ENCODE measurements around the gene LAMC3.

The LAMC3 gene

GRCh38 chr9:131001990-131002389 lies 7.0 kb upstream of the LAMC3 start:
- DNase-seq (ENCODE audit: low read depth, low spot score) = no peak
- H3K4me3 ChIP-seq (ENCODE audit: low read length) = no peak overlapping the region

GRCh38 chr9:131006601-131007000 lies 2.4 kb upstream of the LAMC3 start:
- H3K4me3 ChIP-seq (ENCODE audit: low read length) = no peak overlapping the region
- DNase-seq (ENCODE audit: low read depth, low spot score) = no peak

- H3K4me3 ChIP-seq (ENCODE audit: low read length) = no peak overlapping the region
- DNase-seq (ENCODE audit: low read depth, low spot score) = no peak
Observed at GRCh38 chr9:131008086-131008485, 888 bp upstream of the LAMC3 start.

GRCh38 chr9:131008563-131008908 lies 438 bp upstream of the LAMC3 start:
- H3K4me3 ChIP-seq (ENCODE audit: low read length) = no peak overlapping the region
- no peak for DNase-seq (ENCODE audit: low read depth, low spot score)

- H3K4me3 ChIP-seq (ENCODE audit: low read length) = no peak overlapping the region
- no peak for DNase-seq (ENCODE audit: low read depth, low spot score)
Observed at GRCh38 chr9:131010482-131011273, 1.7 kb downstream of the LAMC3 start.

- H3K4me3 ChIP-seq (ENCODE audit: low read length) = no peak overlapping the region
- no peak for DNase-seq (ENCODE audit: low read depth, low spot score)
Observed at GRCh38 chr9:131011274-131012022, 2.5 kb downstream of the LAMC3 start.

- H3K4me3 ChIP-seq (ENCODE audit: low read length) = no peak overlapping the region
- DNase-seq (ENCODE audit: low read depth, low spot score) = no peak
Observed at GRCh38 chr9:131012023-131012334, 3.0 kb downstream of the LAMC3 start.

GRCh38 chr9:131012396-131012917 lies 3.5 kb downstream of the LAMC3 start:
- DNase-seq (ENCODE audit: low read depth, low spot score) = no peak
- H3K4me3 ChIP-seq (ENCODE audit: low read length) = no peak overlapping the region

- no peak for DNase-seq (ENCODE audit: low read depth, low spot score)
- H3K4me3 ChIP-seq (ENCODE audit: low read length) = no peak overlapping the region
Observed at GRCh38 chr9:131013015-131013755, 4.2 kb downstream of the LAMC3 start.

GRCh38 chr9:131013771-131014676 lies 5.0 kb downstream of the LAMC3 start:
- DNase-seq (ENCODE audit: low read depth, low spot score) = no peak
- H3K4me3 ChIP-seq (ENCODE audit: low read length) = no peak overlapping the region

- DNase-seq (ENCODE audit: low read depth, low spot score) = no peak
- no peak overlapping the region for H3K4me3 ChIP-seq (ENCODE audit: low read length)
Observed at GRCh38 chr9:131015112-131015511, 6.1 kb downstream of the LAMC3 start.

GRCh38 chr9:131015876-131016397 lies 7.0 kb downstream of the LAMC3 start:
- no peak for DNase-seq (ENCODE audit: low read depth, low spot score)
- H3K4me3 ChIP-seq (ENCODE audit: low read length) = no peak overlapping the region

GRCh38 chr9:131017067-131017466 lies 8.1 kb downstream of the LAMC3 start:
- H3K4me3 ChIP-seq (ENCODE audit: low read length) = no peak overlapping the region
- no peak for DNase-seq (ENCODE audit: low read depth, low spot score)

GRCh38 chr9:131018621-131019020 lies 9.6 kb downstream of the LAMC3 start:
- H3K4me3 ChIP-seq (ENCODE audit: low read length) = no peak overlapping the region
- DNase-seq (ENCODE audit: low read depth, low spot score) = no peak

- no peak for DNase-seq (ENCODE audit: low read depth, low spot score)
- no peak overlapping the region for H3K4me3 ChIP-seq (ENCODE audit: low read length)
Observed at GRCh38 chr9:131019388-131020239, 10.6 kb downstream of the LAMC3 start.

- DNase-seq (ENCODE audit: low read depth, low spot score) = no peak
- no peak overlapping the region for H3K4me3 ChIP-seq (ENCODE audit: low read length)
Observed at GRCh38 chr9:131020388-131020787, 11.4 kb downstream of the LAMC3 start.

GRCh38 chr9:131020862-131021261 lies 11.9 kb downstream of the LAMC3 start:
- no peak for DNase-seq (ENCODE audit: low read depth, low spot score)
- H3K4me3 ChIP-seq (ENCODE audit: low read length) = no peak overlapping the region

- no peak overlapping the region for H3K4me3 ChIP-seq (ENCODE audit: low read length)
- no peak for DNase-seq (ENCODE audit: low read depth, low spot score)
Observed at GRCh38 chr9:131021785-131022184, 12.8 kb downstream of the LAMC3 start.
